Ishikawa (cell line): ENCODE results near the gene MGAM2.

Source experiments
- CEBPB ChIP-seq: IDR thresholded peaks from 2 replicates; pipeline ENCODE4 v1.6.1; 2012
- CREB1 ChIP-seq: IDR thresholded peaks from 2 replicates; pipeline ENCODE4 v1.6.1; 2012; ENCODE audit warnings: low read depth
- EGR1 ChIP-seq: IDR thresholded peaks from 2 replicates; pipeline ENCODE4 v1.6.1; 2012
- EP300 ChIP-seq: IDR thresholded peaks from 2 replicates; pipeline ENCODE4 v1.6.1; 2012; ENCODE audit warnings: borderline replicate concordance
- RAD21 ChIP-seq: IDR thresholded peaks from 2 replicates; pipeline ENCODE4 v1.6.1; 2012; ENCODE audit warnings: low read depth
- REST ChIP-seq: IDR thresholded peaks from 2 replicates; pipeline ENCODE4 v1.6.1; 2012; ENCODE audit warnings: low read depth, mild to moderate bottlenecking
- TAF1 ChIP-seq: IDR thresholded peaks from 2 replicates; pipeline ENCODE4 v1.6.1; 2012; ENCODE audit warnings: low read depth, mild to moderate bottlenecking
- TCF12 ChIP-seq: IDR thresholded peaks from 2 replicates; pipeline ENCODE4 v1.6.1; 2012; ENCODE audit warnings: low read depth
- TEAD4 ChIP-seq: IDR thresholded peaks from 2 replicates; pipeline ENCODE4 v1.6.1; 2012
- YY1 ChIP-seq: IDR thresholded peaks from 2 replicates; pipeline ENCODE4 v1.6.1; 2012; ENCODE audit warnings: low read depth
- TF ChIP-seq, protein P1 (sequence below): IDR thresholded peaks from 2 replicates; pipeline ENCODE4 v1.6.1; 2012
- TF ChIP-seq, protein P2 (sequence below): IDR thresholded peaks from 2 replicates; pipeline ENCODE4 v1.6.1; 2012

DNA sequence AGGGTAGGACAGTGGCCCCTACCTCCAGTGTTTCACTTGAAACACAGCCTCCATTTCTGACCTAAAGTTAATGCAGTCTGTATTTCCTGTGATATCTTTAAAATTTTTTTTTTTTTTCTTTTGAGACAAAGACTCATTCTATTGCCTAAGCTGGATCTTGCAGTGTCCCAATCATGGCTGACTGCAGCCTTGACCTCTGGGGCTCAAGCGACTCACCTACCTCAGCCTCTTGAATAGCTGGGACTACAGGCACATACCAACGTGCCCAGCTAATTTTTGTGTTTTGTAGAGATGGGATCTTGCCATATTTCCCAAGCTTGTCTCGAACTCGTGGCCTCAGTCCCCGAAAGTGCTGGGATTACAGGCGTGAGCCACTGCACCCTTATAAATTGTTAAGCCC is 16.7 kb upstream of the MGAM2 start:
- TF ChIP-seq, protein P1, sequence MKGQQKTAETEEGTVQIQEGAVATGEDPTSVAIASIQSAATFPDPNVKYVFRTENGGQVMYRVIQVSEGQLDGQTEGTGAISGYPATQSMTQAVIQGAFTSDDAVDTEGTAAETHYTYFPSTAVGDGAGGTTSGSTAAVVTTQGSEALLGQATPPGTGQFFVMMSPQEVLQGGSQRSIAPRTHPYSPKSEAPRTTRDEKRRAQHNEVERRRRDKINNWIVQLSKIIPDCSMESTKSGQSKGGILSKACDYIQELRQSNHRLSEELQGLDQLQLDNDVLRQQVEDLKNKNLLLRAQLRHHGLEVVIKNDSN: no peak
- no peak for TF ChIP-seq RAD21
- TF ChIP-seq, protein P2, sequence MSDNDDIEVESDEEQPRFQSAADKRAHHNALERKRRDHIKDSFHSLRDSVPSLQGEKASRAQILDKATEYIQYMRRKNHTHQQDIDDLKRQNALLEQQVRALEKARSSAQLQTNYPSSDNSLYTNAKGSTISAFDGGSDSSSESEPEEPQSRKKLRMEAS: no peak
- no peak for TF ChIP-seq CEBPB
- TF ChIP-seq CREB1: no peak
- no peak for TF ChIP-seq YY1
- no peak for TF ChIP-seq EGR1
- TF ChIP-seq TEAD4: no peak
- TF ChIP-seq EP300: no peak
- no peak for TF ChIP-seq REST
- TF ChIP-seq TAF1: no peak
- TF ChIP-seq TCF12: no peak
